Measurements from ENCODE around the gene ANKRD49. TPM values are rescaled to one million over a fixed set of nuclear protein-coding genes. Genes with fewer than 3 reads are reported as not detected.

ANKRD49 gene
- total RNA-seq: 10 to 100 TPM in 3 of 4 donors, 1 to 10 TPM in 1; 6.0 to 19.3 (median 11.4) TPM

DNA sequence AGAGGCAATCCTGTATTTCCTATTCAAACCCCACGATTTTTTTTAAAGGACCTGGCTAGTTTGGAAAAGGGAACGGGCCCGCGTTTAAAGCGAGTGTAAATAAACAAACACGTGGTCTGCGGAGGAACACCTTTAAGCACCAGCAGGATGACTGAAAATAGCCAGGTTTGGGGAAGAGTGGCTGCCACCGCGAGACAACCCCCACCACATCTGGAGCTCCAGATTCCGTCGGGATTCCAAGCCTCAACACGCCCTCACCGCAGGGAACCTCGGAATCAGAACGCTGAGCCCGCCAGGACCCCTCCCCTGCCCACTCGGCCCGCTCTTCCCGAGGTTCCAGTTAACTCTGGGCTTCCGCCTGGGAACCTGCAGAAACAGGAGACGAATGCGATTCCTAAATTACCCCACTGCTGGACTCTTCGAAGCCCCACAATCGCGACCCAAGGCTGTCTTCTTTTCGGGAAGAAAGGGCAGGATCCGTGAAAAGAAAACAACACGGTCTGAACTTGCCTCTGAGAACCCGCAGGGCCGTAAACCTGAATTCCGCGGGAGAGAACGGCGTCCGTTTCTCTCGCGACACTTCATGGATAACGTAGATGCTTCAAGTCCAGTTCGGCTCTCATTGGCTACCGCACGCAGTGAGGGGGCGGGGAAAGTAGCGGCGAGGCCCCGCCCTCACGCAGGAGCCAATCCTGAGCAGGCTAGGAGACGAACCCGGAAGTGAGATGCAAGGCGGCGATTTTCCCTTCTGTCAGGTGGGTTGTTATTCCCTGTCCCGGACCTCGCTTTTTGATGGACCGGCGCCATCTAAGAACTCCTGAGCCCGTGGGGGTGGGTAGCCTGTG is at the start of gene ANKRD49, which contains the start of gene MRE11:
TSS of gene ANKRD49 (plus strand) at position 704 of the 845 bp plus-strand sequence. CDS start 2,710 bp downstream, outside the sequence.
TSS of gene MRE11 (minus strand) at position 564 of the 845 bp plus-strand sequence. CDS start 1,043 bp downstream, outside the sequence.
- WGBS, 2 donors: 0 to 1% methylated on average over 28 to 35 of the region's 55 CpGs
- intact Hi-C loops (cut with DNase I): no loop called here
- TF ChIP-seq POLR2A (IDR thresholded peaks at IDR 0.05) (peak in 2 of 4 donors; percentile 54 to 73), CTCF (IDR thresholded peaks at IDR 0.05) (no peak)
- H3K9me3 ChIP-seq: no peaks in the 10 kb centered on the region
- peak; percentile 83 for DNase-seq
- H3K27me3 ChIP-seq: no peaks in the 10 kb centered on the region
- peaks cover 0 to 44% (median 12%) of the 10 kb centered on the region in 3 donors for H3K36me3 ChIP-seq
- H3K4me1 ChIP-seq: peaks cover 0 to 34% (median 19%) of the 10 kb centered on the region in 3 donors
- H3K4me3 ChIP-seq: peak within 1 kb of the TSS; percentile 85 to 89 (median 86)
- H3K27ac ChIP-seq: peak within 1 kb of the TSS; percentile 85 to 91 (median 88)

- H3K36me3 ChIP-seq: peaks cover 0 to 70% (median 0%) of the 10 kb centered on the region in 3 donors
- no peak overlapping the region for H3K4me3 ChIP-seq
- no peaks in the 10 kb centered on the region for H3K27me3 ChIP-seq
- intact Hi-C loops (cut with DNase I): no loop called here
- TF ChIP-seq CTCF (IDR thresholded peaks at IDR 0.05) (no peak), POLR2A (IDR thresholded peaks at IDR 0.05) (no peak)
- peaks cover 0 to 9% (median 3%) of the 10 kb centered on the region in 3 donors for H3K4me1 ChIP-seq
- DNase-seq: no peak
- 76 to 88% methylated on average over 1 of the region's 1 CpG for WGBS, 2 donors
- H3K27ac ChIP-seq: no peak overlapping the region
- H3K9me3 ChIP-seq: no peaks in the 10 kb centered on the region
These were observed 48.1 kb upstream of the ANKRD49 start for GRCh38 chr11:94445641-94446040.

DNA sequence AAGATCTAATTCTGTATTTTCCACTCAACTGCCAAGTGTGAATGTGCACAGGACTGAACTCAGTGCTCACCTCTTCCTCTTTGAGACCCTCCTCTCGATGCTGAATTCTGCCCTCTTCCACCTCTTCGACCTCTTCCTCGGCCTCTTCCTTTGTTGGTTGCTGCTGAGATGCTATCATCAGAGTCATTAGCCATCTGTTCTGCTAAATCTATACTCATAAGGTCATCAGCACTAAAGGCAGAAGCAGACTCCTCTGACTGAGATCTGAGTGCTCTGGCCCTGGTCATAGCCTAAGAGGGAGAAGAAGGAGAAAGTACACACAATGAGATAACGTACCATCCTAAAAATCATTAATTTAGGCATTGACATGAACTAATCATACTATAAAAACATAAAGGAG is 46.6 kb upstream of the ANKRD49 start:
- peaks cover 0 to 9% (median 3%) of the 10 kb centered on the region in 3 donors for H3K4me1 ChIP-seq
- WGBS, 2 donors: 88 to 95% methylated on average over 4 of the region's 4 CpGs
- no peak for TF ChIP-seq POLR2A (IDR thresholded peaks at IDR 0.05)
- TF ChIP-seq CTCF (IDR thresholded peaks at IDR 0.05): no peak
- intact Hi-C loops (cut with DNase I): no loop called here
- H3K4me3 ChIP-seq: no peak overlapping the region
- no peaks in the 10 kb centered on the region for H3K27me3 ChIP-seq
- peaks cover 0 to 55% (median 0%) of the 10 kb centered on the region in 3 donors for H3K36me3 ChIP-seq
- DNase-seq: no peak
- H3K27ac ChIP-seq: no peak overlapping the region
- no peaks in the 10 kb centered on the region for H3K9me3 ChIP-seq

DNA sequence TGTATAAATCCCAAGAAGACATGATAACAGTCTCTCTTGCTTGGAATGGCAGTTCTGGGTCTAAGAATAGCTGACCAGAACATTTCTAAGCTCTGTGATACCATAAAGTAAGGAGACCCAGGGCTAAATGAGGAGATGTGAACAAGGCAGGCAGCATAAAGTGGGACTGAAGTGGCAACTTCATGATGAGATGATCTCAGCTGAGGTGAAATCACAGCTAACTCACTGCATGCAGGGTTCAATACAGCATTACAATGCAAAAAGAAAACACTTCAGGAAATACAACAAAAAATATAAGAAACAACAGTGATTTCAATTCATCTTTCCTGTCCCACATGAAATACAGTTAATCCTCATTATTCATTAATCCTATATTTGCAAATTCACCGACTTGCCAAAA is 44.8 kb upstream of the ANKRD49 start:
- TF ChIP-seq CTCF (IDR thresholded peaks at IDR 0.05) (no peak), POLR2A (IDR thresholded peaks at IDR 0.05) (no peak)
- Histone ChIP-seq H3K27me3 (no peaks in the 10 kb centered on the region), H3K36me3 (peaks cover 0 to 36% (median 0%) of the 10 kb centered on the region in 3 donors), H3K4me1 (peaks cover 0 to 9% (median 3%) of the 10 kb centered on the region in 3 donors), H3K4me3 (no peak overlapping the region), H3K9me3 (no peaks in the 10 kb centered on the region), H3K27ac (no peak overlapping the region)
- DNase-seq: no peak
- intact Hi-C loops (cut with DNase I): no loop called here
- WGBS, 2 donors: 32 to 50% methylated on average over 1 of the region's 1 CpG

- TF ChIP-seq POLR2A (IDR thresholded peaks at IDR 0.05): no peak
- intact Hi-C loops (cut with DNase I): no loop called here
- WGBS, 2 donors: 24 to 51% methylated on average over 2 of the region's 2 CpGs
- H3K27ac ChIP-seq: no peak overlapping the region
- H3K4me3 ChIP-seq: no peak overlapping the region
- H3K4me1 ChIP-seq: peaks cover 0 to 9% (median 3%) of the 10 kb centered on the region in 3 donors
- DNase-seq: no peak
- H3K27me3 ChIP-seq: no peaks in the 10 kb centered on the region
- peaks cover 0 to 32% (median 0%) of the 10 kb centered on the region in 3 donors for H3K36me3 ChIP-seq
- H3K9me3 ChIP-seq: no peaks in the 10 kb centered on the region
These were observed 44.3 kb upstream of the ANKRD49 start for GRCh38 chr11:94449437-94449836.
